ENCODE results near the gene KLHL29. TPM values are rescaled to one million over a fixed set of nuclear protein-coding genes. Genes with fewer than 3 reads are reported as not detected.

The KLHL29 gene
- total and polyA plus RNA-seq, 2 experiments from 2014 or later = 3.8 to 9.9 TPM

DNA sequence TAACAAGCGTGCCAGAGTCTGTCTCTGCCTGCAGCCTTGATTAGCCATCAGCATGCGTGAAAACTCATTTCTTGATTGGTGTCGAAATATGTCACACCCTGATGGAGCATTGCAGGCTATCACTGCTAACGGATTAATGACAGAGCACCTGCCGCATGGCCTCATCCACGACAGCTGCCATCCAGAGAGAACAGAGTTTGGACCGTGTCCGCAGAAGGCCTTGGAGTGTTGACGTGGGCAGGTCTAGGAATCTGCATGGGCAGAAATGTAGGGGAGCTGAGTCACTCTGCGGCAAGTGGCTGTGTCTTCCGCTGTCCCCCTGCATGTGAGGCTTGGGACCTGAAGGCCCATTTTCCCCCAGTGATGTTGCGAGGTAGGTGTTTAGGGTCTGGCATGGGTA, 43.0 kb downstream of the KLHL29 start:
- Histone ChIP-seq H2AFZ (no peak overlapping the region), H3K36me3 (replicated peaks; ENCODE audit: insufficient read depth, low read depth) (no peaks in the 10 kb centered on the region), H4K20me1 (ENCODE audit: insufficient read depth, poor library complexity, severe bottlenecking) (no peaks in the 10 kb centered on the region), H3K4me1 (ENCODE audit: insufficient read depth) (peaks cover 9% of the 10 kb centered on the region), H3K27ac (no peak overlapping the region), H3K79me2 (no peaks in the 10 kb centered on the region), H3K27me3 (no peaks in the 10 kb centered on the region), H3K9me3 (ENCODE audit: low read depth) (no peaks in the 10 kb centered on the region), H3K4me3 (no peak overlapping the region), H3K4me2 (no peak overlapping the region), H3K9me2 (replicated peaks; ENCODE audit: insufficient read depth) (no peaks in the 10 kb centered on the region)
- DNase-seq (ENCODE audit: low spot score) = no peak
- 88% methylated on average over 12 of the region's 12 CpGs for WGBS (ENCODE audit: low lambda C conversion rate, missing lambda C conversion rate)
- TF ChIP-seq EZH2 (IDR thresholded peaks at IDR 0.05; ENCODE audit: borderline replicate concordance) (no peak), EZH2phosphoT487 (IDR thresholded peaks at IDR 0.05; ENCODE audit: low read depth, severe bottlenecking, unreplicated experiment) (no peak)
- TF ChIP-seq, protein P1, sequence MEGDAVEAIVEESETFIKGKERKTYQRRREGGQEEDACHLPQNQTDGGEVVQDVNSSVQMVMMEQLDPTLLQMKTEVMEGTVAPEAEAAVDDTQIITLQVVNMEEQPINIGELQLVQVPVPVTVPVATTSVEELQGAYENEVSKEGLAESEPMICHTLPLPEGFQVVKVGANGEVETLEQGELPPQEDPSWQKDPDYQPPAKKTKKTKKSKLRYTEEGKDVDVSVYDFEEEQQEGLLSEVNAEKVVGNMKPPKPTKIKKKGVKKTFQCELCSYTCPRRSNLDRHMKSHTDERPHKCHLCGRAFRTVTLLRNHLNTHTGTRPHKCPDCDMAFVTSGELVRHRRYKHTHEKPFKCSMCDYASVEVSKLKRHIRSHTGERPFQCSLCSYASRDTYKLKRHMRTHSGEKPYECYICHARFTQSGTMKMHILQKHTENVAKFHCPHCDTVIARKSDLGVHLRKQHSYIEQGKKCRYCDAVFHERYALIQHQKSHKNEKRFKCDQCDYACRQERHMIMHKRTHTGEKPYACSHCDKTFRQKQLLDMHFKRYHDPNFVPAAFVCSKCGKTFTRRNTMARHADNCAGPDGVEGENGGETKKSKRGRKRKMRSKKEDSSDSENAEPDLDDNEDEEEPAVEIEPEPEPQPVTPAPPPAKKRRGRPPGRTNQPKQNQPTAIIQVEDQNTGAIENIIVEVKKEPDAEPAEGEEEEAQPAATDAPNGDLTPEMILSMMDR (IDR thresholded peaks at IDR 0.05; ENCODE audit: poor library complexity) = no peak

DNA sequence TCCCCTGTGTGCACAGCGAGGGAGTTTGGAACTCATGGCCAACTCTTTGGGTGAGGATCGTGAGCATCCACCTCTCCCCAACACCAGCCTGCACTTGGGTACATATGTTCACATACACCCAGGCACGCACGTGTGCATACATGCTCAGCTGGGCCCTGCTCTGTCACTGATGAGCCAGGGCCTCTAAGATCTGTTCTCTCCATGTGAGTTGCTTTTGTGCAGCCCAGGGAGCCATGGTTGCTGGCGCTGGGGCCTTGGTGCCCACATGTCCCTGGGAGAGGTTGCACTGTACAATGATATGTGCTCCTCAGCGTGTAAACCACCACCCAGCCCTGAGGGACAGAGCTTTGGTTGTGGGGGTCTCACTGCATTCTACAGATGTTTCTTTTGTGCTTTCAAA, 44.1 kb downstream of the KLHL29 start:
- Histone ChIP-seq H3K4me2 (no peak overlapping the region), H3K4me1 (ENCODE audit: insufficient read depth) (peaks cover 9% of the 10 kb centered on the region), H2AFZ (no peak overlapping the region), H3K27ac (no peak overlapping the region), H3K79me2 (no peaks in the 10 kb centered on the region), H3K4me3 (no peak overlapping the region), H3K9me2 (replicated peaks; ENCODE audit: insufficient read depth) (no peaks in the 10 kb centered on the region), H3K36me3 (replicated peaks; ENCODE audit: insufficient read depth, low read depth) (no peaks in the 10 kb centered on the region), H3K27me3 (no peaks in the 10 kb centered on the region), H4K20me1 (ENCODE audit: insufficient read depth, poor library complexity, severe bottlenecking) (no peaks in the 10 kb centered on the region), H3K9me3 (ENCODE audit: low read depth) (no peaks in the 10 kb centered on the region)
- no peak for TF ChIP-seq EZH2phosphoT487 (IDR thresholded peaks at IDR 0.05; ENCODE audit: low read depth, severe bottlenecking, unreplicated experiment)
- no peak for TF ChIP-seq EZH2 (IDR thresholded peaks at IDR 0.05; ENCODE audit: borderline replicate concordance)
- TF ChIP-seq, protein P1 (IDR thresholded peaks at IDR 0.05; ENCODE audit: poor library complexity) = no peak
- WGBS (ENCODE audit: low lambda C conversion rate, missing lambda C conversion rate) = 79% methylated on average over 6 of the region's 6 CpGs
- no peak for DNase-seq (ENCODE audit: low spot score)

DNA sequence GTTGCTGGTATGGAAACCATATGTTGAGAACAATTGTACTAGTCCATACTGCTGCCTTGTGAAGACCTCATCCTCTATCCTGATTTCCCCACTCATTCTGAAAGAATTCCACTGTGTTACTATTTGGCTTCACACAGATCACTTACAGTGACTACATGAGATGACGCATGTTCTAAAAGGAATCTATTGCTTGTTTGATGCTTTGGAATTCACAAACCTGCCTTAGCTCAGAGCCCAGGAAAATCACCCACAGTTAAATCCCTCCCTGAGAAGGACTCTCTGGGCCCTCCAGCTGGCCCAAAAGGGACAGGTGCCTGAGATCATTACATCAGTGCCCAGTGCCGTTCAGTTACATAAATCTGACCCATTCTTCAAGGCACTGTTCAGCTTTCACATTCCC, 45.3 kb downstream of the KLHL29 start:
- Histone ChIP-seq H4K20me1 (ENCODE audit: insufficient read depth, poor library complexity, severe bottlenecking) (no peaks in the 10 kb centered on the region), H3K4me3 (no peak overlapping the region), H3K27ac (no peak overlapping the region), H3K36me3 (replicated peaks; ENCODE audit: insufficient read depth, low read depth) (no peaks in the 10 kb centered on the region), H3K4me2 (no peak overlapping the region), H3K9me2 (replicated peaks; ENCODE audit: insufficient read depth) (no peaks in the 10 kb centered on the region), H2AFZ (no peak overlapping the region), H3K27me3 (no peaks in the 10 kb centered on the region), H3K4me1 (ENCODE audit: insufficient read depth) (peaks cover 9% of the 10 kb centered on the region), H3K9me3 (ENCODE audit: low read depth) (no peaks in the 10 kb centered on the region), H3K79me2 (no peaks in the 10 kb centered on the region)
- TF ChIP-seq EZH2 (IDR thresholded peaks at IDR 0.05; ENCODE audit: borderline replicate concordance) (no peak), EZH2phosphoT487 (IDR thresholded peaks at IDR 0.05; ENCODE audit: low read depth, severe bottlenecking, unreplicated experiment) (no peak)
- TF ChIP-seq, protein P1 (IDR thresholded peaks at IDR 0.05; ENCODE audit: poor library complexity) = no peak
- DNase-seq (ENCODE audit: low spot score) = no peak
- WGBS (ENCODE audit: low lambda C conversion rate, missing lambda C conversion rate) = 79% methylated on average over 2 of the region's 2 CpGs

DNA sequence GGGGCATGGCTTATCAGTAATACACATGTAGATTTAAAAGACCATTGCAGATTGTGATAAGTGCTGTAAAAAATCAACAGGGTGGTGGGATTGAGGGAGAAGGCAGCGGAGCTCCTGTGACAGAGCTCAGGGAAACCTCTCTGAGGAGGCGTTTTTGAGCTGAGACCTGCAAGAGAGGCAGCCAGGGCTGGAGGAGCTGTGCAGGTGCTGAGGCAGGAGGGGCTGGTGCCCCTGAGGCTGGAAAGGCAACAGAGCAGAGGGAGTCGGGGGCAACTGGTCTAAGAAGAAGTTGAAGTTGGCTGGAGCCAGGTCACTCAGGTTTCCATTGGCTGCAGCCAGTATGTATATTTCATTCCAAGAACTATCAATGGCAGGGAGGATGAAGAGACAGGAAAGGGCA, 47.6 kb downstream of the KLHL29 start:
- H3K27me3 ChIP-seq = no peaks in the 10 kb centered on the region
- H2AFZ ChIP-seq = no peak overlapping the region
- no peaks in the 10 kb centered on the region for H3K79me2 ChIP-seq
- no peak overlapping the region for H3K4me2 ChIP-seq
- no peaks in the 10 kb centered on the region for H3K4me1 ChIP-seq (ENCODE audit: insufficient read depth)
- no peaks in the 10 kb centered on the region for H3K36me3 ChIP-seq (replicated peaks; ENCODE audit: insufficient read depth, low read depth)
- H3K4me3 ChIP-seq = no peak overlapping the region
- TF ChIP-seq, protein P1 (IDR thresholded peaks at IDR 0.05; ENCODE audit: poor library complexity) = no peak
- no peak for TF ChIP-seq EZH2phosphoT487 (IDR thresholded peaks at IDR 0.05; ENCODE audit: low read depth, severe bottlenecking, unreplicated experiment)
- no peak for TF ChIP-seq EZH2 (IDR thresholded peaks at IDR 0.05; ENCODE audit: borderline replicate concordance)
- WGBS (ENCODE audit: low lambda C conversion rate, missing lambda C conversion rate) = 81% methylated on average over 3 of the region's 3 CpGs
- H3K9me3 ChIP-seq (ENCODE audit: low read depth) = no peaks in the 10 kb centered on the region
- H4K20me1 ChIP-seq (ENCODE audit: insufficient read depth, poor library complexity, severe bottlenecking) = no peaks in the 10 kb centered on the region
- H3K9me2 ChIP-seq (replicated peaks; ENCODE audit: insufficient read depth) = no peaks in the 10 kb centered on the region
- DNase-seq (ENCODE audit: low spot score) = no peak
- no peak overlapping the region for H3K27ac ChIP-seq

Measured in hepatocyte (in vitro differentiated cells).